Ishikawa (cell line): ENCODE measurements around the gene OPCML.

ENCODE experiments used
- CREB1 ChIP-seq: IDR thresholded peaks from 2 replicates; pipeline ENCODE4 v1.6.1; 2012; ENCODE audit warnings: low read depth
- EGR1 ChIP-seq: IDR thresholded peaks from 2 replicates; pipeline ENCODE4 v1.6.1; 2012

DNA sequence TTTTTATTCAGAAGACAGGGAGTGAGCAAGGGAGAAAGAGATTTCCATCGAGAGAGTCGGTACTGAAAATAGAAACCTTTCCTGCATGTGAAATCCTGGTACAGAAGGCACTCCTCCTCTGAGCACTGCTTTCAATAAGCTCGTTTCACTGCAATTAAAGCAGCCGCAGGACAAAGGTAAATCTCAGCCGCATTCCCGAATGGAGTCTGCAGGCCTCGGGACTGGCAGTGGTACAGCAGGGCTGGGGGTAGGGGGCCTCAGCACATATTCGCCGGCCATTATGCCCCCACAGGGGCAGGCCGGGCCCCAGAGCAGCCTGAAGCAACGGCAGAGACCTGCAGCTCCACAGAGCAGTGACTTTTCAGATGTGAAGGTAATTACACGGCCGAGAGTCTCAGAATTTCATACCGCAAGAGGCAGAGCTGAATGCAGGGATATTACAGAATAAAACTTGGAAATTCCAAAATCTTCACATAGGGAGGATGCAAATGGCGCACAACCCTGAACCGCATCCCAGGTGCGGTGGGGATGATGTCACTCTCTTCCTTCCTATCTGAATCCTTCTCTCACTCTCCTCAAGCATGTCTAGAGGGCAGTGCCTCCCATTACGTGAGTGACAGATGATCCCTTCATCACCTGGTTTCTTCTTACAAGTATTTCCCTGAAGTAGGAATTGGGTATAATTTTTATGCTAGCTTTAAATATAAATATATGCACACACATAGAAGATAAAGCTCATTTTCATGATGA lies 622.1 kb downstream of the OPCML start:
- TF ChIP-seq CREB1 (no peak), EGR1 (no peak)
